Measurements from ENCODE around the gene FPGS.

DNA sequence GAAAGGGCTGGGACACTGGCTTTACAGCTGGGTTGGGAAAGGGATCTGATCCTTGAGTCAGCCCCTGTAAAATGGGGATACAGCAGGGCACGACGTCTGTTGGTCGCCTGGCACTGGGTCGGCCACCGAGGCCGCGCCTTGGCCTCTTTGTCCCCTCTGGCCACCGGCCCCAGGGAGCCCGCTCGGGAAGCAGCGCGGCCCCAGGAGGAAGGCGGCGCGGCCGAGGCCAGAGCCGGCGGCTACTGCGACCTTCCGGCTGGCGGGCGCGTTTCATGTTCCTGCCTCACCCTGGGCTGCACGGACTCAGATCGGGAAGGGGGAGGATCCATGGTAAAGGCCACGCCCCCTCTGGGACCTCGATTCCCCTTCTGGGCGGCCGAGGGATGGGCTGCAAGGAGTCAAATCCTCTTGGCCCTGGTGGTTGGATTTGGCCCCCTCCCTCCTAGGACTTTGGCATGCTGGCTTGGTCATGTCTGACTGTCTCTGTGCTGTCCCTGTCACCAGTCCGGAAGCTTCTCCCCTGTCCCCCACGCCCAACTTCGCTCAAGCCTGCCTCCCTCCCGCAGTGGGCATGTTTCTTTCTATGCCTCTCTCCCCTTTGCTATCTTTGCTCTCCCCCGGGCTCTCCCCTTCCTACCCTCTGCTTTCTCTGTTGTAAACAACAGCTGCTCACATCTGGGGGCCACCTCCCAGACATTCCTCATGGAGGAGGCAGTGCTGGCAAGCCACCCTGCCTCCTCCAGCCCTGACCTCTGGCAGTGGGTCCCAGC lies 25.8 kb downstream of the FPGS start:
- TF ChIP-seq CTCF (optimal IDR thresholded peaks at IDR 0.05 in 1 of 3, IDR thresholded peaks at IDR 0.05 in 1 of 3, conservative IDR thresholded peaks at IDR 0.05 in 1 of 3; ENCODE audit: extremely low read depth in 1 of 3, insufficient read depth in 2 of 3, low read length in 3 of 3) (no peak), EZH2 (IDR thresholded peaks at IDR 0.05; ENCODE audit: low read length) (no peak)
